ENCODE results near the gene WDR35. TPM values are rescaled to one million over a fixed set of nuclear protein-coding genes. Genes with fewer than 3 reads are reported as not detected.
"Not testable (repeated sequence)": the region's sequence is repeated elsewhere in the genome, so short reads cannot be mapped to it uniquely, and the experiment has no call there.

Gene WDR35
- total RNA-seq, 1 donor from 2014 or later = 5.7 TPM

DNA sequence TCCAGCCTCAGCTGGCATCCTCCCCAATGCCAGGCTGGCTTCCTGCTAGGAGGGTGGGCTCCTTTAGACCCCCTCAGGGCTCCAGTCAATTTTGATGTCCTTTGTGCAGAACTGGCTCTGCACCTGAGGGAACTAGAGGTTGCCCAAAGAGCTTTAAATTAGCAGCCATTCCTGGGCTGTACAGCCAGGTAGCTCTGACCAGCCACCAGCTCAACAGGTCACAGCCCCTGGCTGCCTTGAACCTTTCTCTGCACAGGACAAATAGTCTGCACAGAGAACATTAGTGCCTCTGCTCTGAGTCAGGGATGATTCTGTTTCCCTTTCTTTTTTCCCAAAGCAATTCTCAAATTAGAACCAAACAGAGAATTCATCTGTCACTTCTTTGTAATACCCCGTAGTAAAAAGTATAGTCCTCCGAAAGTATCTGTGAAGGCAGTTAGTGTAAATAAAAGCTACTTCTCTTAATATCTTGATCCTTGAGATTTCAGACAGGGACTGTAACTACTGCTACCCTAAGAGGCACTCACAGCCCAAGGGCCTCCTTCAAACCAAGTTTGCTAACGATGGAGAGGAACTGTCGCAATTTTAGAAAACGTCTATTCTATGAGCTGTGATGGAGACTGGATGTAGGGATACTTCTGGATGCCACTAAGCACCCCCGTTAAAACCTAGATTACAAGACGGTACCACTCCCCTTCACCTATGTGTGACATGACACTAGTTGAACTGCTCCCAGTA, 91.1 kb downstream of the WDR35 start:
- no peak for DNase-seq (ENCODE audit: extremely low read depth, low read depth, low spot score)

DNA sequence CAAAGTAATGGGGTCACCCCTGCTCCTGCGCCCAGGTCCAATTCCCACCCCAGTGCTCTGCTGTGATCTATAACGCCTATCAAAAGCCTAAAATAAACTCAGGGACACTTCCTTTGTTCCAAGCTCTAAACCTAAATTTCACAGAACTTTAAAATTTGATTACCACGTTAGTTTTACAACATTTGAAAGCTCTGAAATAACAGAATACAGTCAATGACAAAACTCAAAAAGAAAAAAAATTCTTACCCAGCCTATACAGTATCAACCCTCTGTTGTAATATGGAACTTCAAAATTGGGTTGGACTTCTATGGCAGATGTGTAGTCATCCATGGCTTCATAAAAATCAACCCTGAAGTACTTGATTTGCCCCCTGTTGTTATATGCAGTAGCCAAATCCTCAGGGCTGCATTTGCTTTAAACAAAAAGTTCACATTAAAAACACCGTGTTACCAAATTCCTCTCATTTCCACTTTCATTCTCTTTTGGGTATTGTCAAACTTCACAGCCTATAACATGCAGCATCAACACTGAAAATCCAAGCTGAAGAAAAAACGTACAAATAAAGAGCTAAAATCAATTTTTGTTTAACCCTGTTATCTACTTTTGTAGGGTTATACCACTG, 92.2 kb downstream of the WDR35 start:
- no peak for DNase-seq (ENCODE audit: extremely low read depth, low read depth, low spot score)

DNA sequence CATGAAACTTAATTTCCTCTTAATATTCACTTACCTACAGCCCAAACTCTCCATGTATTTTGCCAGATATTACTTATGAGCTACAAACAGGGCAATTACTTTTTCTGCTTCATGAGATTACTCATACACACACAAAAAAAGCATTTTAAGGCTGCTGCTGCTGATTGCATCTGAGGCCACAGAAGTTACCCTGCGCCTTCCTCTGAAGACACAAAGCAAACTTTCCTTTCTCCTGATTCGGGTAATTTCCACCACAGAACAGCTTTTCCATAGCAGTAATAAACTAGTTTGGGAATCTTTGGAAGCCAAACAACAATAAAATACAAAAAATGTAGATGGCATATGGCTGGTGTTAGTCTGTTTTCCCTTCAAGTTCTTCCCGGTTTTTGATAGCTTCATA, 94.4 kb downstream of the WDR35 start:
- no peak for DNase-seq (ENCODE audit: extremely low read depth, low read depth, low spot score)

GRCh38 chr2:19894134-19894792, 95.6 kb downstream of the WDR35 start:
- no peak for DNase-seq (ENCODE audit: extremely low read depth, low read depth, low spot score)

DNA sequence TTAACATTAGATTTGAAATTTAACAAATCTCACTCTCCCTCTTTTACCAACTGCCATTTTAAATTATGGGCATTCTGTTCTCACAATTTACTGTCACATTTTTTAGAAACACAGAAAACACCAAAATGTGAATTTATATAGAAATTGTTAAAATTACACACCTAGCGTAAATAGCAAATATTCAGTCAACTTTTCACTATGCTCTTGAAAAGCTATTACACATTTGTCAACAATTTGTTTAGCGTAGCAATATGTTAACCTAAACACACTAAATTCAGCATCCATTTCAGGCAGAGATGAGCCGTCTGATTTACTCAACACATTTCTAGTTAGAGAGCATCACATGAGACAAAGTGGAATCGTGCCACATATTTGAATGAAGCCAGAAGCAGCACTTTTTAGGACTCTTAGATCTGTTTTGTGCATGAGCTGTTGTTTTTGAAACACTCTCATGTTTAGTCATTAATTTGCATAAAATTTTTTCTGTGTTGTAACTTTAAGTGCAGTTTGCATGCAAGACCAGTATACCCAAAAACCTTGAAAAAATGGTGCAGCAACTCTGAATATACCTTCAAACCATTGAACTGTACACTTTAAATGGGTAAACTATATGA, 96.3 kb downstream of the WDR35 start:
- DNase-seq (ENCODE audit: extremely low read depth, low read depth, low spot score) = no peak

- not testable (repeated sequence) for DNase-seq (ENCODE audit: extremely low read depth, low read depth, low spot score)
Measured at GRCh38 chr2:19891971-19892370, 97.9 kb downstream of the WDR35 start.

GRCh38 chr2:19890104-19890503, 99.8 kb downstream of the WDR35 start:
- no peak for DNase-seq (ENCODE audit: extremely low read depth, low read depth, low spot score)

GRCh38 chr2:19888831-19889230, 101.1 kb downstream of the WDR35 start:
- no peak for DNase-seq (ENCODE audit: extremely low read depth, low read depth, low spot score)

DNA sequence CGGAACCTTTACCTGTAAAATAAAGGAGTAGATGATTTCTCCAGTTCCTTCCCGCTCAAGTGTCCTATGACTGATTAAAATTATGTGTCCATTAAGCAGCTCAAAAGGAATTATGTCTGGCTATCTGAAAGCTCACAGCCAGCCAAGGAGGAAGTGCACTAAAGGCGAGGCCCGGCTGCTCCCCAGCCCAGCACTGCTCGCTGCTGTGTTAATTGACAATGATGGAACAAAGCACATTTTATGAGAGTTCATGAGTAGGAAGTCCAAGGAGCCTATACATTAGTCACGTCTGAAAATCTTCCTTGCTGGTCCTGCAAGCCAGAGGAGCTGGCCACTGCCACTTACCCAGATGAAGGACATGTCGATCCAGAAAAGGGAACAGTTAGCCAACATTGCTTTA, 102.4 kb downstream of the WDR35 start:
- DNase-seq (ENCODE audit: extremely low read depth, low read depth, low spot score) = no peak

GRCh38 chr2:19886261-19886660, 103.6 kb downstream of the WDR35 start:
- no peak for DNase-seq (ENCODE audit: extremely low read depth, low read depth, low spot score)

- no peak for DNase-seq (ENCODE audit: extremely low read depth, low read depth, low spot score)
Measured at GRCh38 chr2:19885791-19886190, 104.1 kb downstream of the WDR35 start.

DNA sequence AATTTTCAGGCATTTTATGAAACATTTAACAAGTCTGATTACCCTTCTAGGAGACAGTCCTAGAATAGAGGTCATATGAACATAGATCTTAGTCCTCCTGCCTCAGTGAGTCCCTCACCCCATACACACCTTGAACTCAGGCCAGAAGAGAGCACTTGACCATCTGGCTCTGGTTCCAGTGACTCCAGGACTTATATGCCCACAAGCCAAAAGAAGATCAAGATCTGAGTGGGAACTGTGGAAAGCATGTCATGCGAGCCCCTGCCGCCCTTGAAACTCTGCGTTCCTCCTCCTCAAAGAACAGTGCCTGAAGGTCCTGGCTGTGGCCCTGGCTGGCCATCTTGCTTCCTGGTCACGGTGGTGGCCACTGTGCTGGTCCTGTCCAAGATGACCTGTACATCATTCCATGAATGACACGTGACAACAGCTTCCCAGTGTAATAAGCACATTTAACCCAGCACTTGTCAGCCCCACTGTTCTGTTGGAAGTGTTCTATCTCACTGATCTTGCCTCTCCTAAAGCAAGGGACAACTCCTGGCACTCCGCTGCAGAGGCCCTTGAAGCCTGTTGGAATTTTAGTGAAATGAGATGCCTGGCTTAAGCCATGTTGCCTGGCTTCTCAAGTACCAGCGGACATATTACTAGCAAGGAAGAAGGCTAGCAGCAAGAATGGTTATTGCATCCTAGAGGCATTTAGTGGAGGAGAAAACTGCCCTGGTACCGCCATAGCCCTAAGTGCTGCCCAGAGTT, 105.8 kb downstream of the WDR35 start:
- DNase-seq (ENCODE audit: extremely low read depth, low read depth, low spot score) = no peak

GRCh38 chr2:19883486-19883885, 106.4 kb downstream of the WDR35 start:
- DNase-seq (ENCODE audit: extremely low read depth, low read depth, low spot score) = no peak

GRCh38 chr2:19882286-19882685, 107.6 kb downstream of the WDR35 start:
- no peak for DNase-seq (ENCODE audit: extremely low read depth, low read depth, low spot score)

- DNase-seq (ENCODE audit: extremely low read depth, low read depth, low spot score) = no peak
Measured at GRCh38 chr2:19881908-19882265, 108.0 kb downstream of the WDR35 start.

DNA sequence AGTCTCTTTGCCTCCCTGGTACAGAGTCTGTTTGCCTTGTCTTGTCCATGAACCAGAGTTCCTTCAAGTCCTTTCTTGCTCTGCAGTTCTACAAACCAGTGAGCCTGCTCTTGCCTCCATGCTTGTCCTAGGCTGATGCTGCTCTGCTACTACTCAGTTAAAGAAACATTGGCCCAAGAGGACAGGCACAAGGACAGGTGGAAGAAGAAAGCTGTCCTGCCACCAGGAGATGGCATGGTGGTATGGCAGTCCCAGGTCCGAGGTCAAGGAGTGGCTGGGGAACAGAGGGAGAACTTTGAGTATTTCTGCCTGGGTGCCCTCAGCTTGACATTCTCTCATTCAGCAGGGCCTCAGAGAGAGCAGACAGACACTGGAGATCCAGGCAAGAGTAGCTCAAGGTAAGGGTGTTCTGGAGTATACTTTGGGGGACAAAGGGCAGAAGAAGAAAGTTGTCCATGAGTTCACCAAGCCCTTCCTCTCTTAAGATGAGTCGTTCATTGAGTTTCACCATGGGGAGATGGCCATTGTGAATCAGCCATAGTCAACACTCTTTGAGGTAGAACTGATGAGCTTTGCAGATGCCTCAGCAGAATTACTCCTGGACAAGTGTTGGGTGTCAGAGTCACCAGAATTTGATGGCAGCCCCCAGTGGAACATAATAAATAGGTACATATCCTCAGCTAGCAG, 108.5 kb downstream of the WDR35 start:
- no peak for DNase-seq (ENCODE audit: extremely low read depth, low read depth, low spot score)

GRCh38 chr2:19880191-19880590, 109.7 kb downstream of the WDR35 start:
- DNase-seq (ENCODE audit: extremely low read depth, low read depth, low spot score) = not testable (repeated sequence)

DNA sequence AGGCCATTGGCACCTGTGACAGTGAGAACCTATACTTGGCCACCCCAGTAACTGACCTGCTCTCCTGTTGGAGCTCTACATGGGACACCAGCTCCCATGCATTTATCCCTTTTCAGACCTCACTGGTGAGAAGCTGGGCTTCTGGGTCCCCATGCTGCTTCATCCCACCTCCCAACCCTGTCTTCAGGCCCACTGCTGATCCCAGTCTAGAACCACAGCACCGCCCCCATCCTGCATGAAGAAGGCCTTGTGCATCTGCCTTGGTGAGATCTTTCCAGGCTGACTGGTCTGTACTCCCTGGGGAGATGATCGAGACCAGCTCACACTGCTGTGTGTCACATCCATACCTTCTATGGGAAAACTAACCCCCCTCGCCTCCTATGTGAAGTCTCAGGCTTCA, 110.8 kb downstream of the WDR35 start:
- DNase-seq (ENCODE audit: extremely low read depth, low read depth, low spot score) = no peak

- DNase-seq (ENCODE audit: extremely low read depth, low read depth, low spot score) = no peak
Measured at GRCh38 chr2:19878268-19879046, 111.4 kb downstream of the WDR35 start.

DNA sequence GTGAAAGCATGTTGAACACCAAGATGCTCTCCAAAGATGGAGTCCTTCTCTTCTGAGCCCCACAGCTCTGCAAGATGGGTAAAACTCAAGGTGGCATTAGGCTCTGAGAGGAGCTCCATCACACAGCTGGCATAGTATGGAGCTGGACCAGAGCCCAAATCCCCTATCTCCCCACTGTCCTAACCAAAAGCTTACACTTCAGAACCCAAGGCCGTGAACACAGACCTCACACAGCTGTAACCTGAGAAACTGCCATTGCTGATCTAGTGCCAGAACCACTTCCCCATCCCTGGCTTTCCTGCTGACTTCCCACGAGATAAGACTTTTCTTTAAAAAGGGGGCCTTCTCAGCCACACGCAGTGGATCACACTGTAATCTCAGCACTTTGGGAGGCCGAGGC, 113.2 kb downstream of the WDR35 start:
- DNase-seq (ENCODE audit: extremely low read depth, low read depth, low spot score) = no peak

All from glomerular endothelial cell (primary cell).